GM18526 (cell line): Measurements from ENCODE around the gene MINAR1.

ENCODE experiments used
- POLR2A ChIP-seq: IDR thresholded peaks from 3 replicates; pipeline ENCODE4 v1.6.1; 2011; ENCODE audit not compliant: insufficient read length; ENCODE audit errors: extremely low read depth

MINAR1 gene

DNA sequence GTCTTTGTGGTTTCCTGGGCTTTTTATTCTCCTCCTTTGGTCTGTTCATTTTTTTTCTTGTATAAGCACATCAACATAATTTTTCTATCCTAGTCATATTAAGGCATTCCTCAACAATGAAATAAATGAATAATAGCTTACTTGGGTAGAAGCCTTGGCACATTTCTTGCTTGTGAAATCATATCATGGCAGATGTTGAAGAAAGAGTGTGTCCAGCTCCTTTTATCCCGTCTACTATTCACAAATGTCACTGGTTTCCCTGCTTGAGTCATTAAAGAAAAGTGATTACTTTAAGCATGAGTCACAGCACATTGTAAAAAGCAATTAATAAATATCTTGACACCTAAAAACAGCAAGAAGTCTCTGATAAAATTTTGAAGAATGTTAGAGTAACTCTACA is 42.1 kb downstream of the MINAR1 start:
- TF ChIP-seq POLR2A, result no peak

GRCh38 chr15:79475306-79475705 is 43.2 kb downstream of the MINAR1 start:
- TF ChIP-seq POLR2A, result no peak

DNA sequence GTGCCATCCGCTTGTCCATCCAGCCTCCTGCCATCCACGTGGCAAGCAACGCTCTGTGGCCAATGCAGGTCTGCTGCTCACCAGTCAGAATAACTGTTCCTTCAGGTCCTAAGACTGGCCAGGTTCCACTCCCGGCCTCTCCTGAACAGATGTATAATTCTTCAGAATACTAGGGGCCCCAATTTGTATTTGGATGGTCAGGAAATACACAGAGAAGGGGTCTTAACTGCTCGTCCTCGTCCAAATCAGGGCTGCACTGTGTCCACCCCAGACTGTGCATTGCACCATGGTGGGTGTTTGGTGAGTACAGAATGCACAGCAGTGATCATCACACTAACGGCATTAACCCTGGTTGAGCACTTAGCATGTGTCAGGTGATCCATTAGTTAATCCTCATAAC is 46.0 kb downstream of the MINAR1 start:
- TF ChIP-seq POLR2A, result no peak

DNA sequence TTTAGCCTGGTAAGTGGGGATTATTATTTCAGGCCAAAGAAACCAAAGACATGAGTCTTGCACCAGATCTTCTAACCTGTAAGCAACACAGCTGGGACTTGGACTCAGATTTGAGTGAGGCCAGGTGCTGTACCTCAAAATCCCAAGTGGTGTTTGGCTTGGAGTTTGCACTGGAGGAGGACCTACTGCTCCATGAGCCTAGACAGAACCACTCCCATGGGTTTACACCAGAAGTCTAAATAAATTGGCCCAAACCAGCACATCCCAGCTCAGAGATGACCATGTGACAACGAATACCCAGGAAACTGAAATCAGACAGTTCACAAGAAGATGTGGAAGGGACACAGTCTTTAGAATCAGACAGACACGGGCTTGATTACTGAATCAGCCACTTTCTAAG is 47.5 kb downstream of the MINAR1 start:
- no peak for TF ChIP-seq POLR2A

DNA sequence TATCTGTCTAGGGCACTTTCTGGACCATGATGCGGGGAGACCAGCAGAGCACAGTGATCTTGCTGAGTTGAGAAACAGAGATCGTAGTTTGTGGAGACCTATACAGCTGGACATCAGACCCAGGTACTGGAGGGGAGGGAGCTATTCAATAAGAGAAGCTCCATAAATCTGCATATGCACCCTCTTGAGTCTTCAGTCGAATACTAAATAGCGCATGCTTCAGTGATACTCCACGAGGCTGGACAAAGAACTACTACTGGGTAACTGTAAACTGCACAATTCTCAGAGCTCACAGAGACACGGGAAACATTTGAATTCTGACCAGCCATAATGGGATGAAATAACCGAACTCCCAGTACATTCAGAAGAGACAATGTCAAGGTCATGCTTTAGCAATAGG is 49.7 kb downstream of the MINAR1 start:
- TF ChIP-seq POLR2A, result no peak
